Globus pallidus (tissue), 1 donor: ENCODE results near the gene PSMB11.
A peak's percentile ranks its signal among the peaks of the same experiment; 100 is the strongest.

ENCODE experiments used
- DNase-seq: peaks from one replicate; pipeline ENCODE4 v3.0.0-alpha.2; 2015; ENCODE audit warnings: low spot score

Gene PSMB11

DNA sequence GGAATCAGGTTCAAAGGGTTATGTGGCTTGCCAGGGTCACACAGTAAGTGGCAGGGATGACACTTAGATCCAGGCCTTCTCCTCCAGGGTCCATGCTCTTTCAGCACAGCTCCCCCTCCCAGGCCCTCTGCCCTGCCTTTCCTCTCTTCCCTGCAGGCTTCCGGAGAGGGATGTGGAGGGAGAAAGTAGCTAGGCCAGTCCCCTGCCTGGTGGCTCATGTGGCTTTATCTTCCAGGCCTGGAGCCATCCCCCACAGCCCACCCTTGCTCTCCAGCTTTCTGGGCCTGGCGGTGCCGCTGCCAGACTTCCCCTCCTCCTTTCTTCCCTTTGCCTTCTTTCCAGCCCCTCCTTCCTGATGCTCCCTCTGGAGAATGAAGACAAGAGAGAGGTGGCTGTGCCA is 1.7 kb downstream of the PSMB11 start:
- no peak for DNase-seq

DNA sequence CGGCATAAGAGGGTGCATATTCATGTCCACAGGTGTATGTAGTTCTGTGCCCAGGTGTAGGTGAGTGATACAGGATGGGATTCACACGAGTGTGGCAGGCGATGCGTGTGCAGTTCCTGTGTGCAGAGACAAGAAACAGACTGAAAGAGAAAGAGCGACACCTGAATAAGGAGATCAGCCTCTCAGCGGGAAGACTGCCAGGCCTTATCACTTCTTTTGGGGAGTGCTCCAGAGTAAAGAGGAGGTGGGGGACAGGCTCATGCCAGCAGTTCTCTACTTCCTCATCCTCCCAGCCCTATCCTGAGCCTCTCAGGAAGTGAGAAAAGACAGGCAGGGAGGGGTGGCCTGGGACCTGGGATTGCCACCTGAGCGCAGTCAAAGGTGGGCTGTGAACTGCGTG is 2.8 kb downstream of the PSMB11 start:
- no peak for DNase-seq

DNA sequence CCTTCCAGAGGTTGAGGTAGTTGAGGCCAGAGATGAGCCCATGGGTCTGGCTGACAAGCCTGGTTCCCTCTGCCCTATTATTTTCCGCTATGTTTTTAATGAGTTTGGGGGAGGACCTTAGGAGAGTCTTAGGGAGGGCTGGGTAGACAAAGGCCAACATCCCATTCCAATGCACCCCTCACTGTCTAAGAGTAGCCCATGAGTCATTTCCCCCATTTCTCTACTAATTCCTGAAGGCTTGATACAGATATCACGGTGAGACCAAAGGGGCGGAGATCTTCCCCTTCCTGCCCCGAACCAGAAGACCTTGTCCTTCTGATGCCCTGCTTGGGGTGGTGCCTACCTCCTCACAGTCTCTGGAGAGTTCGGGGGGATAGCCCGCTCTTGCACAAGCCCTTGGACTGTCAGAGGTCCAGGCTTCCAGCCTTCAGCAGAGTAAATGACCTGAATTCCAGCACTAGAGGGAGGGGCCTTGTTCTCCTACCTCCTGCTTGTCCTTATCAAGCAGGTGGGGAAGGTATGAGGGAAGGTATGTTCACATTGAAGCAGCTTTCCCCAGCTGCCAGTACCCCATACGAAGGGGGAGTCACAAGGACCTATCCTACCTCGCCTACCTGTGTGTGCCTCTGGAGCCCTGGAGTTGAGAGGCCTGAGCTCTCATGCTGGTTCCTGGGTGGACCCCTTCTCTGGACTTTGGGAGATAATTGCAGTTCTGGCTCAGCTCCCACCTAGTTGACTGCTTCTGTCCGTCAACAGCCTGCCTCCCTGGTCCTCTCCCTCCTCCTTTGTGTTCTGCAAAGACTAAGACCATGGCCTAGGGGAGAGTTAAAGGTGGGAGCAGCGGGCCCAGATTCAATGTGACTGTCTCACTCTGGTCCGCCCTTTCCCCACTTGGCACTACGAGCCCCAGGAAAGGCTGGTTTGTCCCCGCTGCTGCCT is 3.7 kb downstream of the PSMB11 start:
- no peak for DNase-seq

DNA sequence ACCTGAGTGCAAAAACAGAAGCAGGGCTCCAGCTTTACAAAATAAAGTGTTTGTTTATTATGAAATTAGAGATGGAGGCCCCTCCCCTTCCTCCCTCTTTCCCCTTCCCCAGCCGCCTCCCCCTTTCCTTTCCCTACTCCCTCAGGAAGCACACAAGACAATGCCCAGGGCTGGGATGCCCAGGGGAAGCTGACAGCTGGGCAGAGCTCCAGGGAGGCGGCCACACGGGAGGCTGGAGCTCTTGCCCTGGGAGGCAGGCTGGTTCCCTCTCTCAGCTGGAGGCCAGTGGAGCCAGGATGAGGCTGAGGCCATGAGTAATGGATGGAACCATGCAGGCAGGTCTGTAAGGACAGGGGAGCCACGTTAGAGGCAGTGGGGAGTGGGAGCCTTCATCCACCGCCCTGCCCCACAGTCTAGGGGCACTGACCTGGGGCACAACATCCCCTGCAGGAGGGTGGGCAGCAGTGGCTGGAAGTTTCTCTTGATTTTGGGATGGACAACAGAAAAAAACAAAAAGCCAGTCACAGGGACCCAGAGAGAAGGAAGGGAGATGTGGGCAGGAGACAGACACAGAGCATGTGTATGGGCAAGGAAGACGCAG is 5.1 kb downstream of the PSMB11 start:
- DNase-seq, result no peak

DNA sequence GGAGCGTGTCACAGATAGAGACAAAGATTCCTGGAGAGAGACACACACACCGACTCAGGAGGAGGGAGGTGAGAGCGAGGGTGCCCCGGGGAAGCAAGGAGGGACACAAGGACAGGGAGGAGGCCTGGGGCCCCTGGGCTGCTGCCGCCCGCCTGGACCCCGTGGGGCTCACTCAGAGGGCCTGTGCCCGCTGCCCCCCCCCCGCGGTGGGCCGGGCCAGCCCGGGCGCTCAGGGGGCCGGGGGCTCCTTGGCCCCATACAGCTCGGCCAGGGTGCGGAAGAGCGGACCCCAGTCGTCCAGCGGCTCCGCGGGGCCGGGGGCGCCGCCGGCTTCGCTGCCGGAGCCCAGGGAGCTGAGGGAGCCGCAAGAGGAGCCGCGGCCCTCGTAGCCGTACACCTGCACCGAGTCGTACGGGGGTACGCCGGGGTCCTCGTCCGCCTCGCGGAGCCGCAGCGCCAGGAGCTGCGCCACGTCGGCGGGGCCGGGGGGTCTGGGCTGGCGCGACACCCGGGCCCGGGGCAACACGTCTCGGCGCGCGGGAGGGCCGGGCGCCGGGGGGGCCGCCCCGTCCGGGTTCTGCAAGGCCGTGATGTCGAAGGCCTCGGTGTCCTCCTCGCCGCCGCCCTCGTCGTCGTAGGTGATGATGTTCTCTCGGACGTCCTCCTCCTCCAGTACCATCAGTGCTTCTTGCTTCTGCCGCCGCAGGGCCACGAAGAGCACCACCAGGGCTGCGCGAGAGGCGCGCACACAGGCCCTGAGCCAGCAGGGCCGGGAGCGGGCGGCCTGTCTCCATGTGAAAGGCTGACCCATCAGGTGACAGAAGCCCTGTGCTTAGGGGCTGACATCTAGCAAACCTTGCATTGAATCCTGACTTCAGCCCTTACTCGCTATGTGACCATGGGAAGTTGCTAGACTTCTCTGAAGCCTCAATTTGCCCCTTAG is 6.0 kb downstream of the PSMB11 start:
- no peak for DNase-seq

DNA sequence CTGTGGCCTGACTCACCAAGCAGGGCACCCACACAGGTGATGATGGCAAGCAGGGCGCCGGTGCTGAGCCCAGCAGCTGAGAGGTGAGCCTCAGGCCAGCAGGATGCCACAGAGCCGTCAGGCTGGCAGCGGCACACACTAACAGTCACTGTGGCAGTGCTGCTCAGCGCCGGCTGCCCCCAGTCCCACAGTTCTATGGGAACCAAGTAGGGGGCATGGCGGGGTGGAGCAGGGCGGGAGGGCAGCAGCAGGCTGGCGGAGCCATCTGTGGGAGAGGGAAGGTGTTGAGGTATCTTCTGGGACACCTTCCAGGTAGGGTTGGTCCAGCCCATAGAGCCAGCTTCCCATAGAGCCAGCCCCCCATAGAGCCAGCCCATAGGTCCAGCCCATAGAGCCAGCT is 7.0 kb downstream of the PSMB11 start:
- DNase-seq, result no peak

DNA sequence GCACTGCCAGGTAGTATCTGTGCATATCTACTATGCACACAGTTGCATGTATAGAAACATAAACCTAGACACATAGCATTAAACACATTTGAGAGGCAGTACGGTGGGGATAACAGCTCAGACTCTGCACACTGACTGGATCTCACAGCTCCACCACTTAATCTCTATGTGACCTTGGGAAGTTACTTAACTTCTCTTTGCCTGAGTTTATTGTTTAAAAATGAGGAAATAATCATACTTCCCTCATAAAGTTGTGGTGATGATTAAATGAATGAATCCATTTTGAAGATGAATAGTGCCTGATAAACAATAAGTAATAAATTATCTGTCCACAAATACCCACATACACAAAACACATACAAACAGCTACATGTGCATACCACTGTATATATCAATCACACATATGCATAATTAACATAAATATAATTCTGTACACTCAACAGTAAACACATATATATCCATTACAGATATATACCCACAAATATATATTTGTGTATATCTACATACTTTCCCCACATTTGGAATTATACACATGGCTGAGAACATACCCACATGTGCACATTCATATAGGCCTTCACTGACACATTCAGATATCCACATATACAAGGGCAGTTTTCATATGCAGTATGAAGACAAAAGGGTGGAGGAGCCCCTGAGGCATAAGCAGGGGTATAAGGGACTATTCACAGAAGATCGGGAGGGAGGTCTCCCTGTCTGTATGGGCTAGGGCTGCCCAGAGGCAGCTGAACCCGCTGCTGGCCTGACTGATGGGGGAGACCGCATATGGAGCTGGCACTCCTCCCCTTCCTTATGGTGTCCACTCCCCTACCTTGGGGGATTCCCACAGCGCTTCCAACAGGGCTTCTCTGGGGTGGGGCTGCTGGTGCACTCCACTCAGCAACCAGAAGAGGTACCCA is 9.4 kb downstream of the PSMB11 start:
- no peak for DNase-seq

DNA sequence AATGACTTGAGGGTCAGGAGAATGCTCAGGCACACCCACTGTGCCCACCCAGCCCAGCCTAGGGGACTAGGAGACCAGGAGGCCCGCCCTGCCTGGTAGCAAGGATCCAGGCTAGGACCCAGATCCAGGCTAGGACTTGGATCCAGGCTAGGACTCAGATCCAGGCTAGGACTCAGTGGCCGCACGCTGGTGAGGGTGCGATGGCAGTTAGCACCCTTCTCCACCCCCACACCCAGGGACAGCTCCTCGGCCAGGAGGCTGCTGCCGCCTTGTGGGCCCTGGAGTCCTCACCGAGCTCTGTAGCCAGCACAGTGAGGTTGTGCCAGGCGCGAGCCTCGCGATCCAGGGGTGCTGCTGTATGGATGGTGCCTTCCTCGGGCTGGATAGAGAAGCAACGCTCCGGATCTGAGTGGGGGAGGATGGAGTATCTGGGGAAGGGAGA is 10.2 kb downstream of the PSMB11 start:
- DNase-seq, result no peak

DNA sequence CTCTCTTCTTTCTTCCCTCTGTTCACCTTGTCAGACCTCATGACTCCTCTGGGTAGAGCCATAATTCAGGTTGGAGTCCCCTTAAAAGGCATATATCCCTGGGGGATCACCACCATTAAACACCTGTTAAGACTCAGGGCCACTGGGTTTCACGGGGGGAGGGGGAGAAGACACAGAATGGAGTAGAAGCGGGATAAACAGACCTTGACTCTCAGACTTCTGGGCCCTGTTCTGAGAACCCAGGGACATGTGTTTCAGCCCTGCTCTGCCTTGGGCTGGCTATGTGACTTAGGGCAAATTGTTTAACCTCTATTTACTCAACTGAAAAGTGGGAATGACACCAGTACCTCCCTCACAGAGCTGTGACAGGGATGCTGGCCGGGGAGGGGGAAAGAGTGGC is 10.7 kb downstream of the PSMB11 start:
- DNase-seq, result no peak

DNA sequence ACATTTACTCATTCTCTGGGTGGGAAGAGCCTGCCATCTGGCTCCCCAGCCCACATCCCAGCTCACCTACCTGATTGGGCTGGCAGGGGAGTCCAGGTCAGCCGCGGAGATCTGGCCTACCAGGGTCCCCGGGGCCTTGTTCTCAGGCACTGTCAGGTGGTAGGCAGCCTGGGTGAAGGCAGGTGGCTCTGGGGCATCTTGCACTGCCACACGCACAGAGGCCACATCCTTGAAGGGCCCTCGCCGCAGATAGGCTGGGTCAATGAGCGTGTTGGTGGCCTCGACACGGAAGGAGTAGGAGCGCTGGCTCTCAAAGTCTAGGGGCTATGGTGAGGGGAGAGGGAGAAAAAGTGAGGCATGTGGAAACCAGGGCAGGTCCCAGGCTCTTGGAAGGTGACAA is 11.4 kb downstream of the PSMB11 start:
- DNase-seq, result no peak

DNA sequence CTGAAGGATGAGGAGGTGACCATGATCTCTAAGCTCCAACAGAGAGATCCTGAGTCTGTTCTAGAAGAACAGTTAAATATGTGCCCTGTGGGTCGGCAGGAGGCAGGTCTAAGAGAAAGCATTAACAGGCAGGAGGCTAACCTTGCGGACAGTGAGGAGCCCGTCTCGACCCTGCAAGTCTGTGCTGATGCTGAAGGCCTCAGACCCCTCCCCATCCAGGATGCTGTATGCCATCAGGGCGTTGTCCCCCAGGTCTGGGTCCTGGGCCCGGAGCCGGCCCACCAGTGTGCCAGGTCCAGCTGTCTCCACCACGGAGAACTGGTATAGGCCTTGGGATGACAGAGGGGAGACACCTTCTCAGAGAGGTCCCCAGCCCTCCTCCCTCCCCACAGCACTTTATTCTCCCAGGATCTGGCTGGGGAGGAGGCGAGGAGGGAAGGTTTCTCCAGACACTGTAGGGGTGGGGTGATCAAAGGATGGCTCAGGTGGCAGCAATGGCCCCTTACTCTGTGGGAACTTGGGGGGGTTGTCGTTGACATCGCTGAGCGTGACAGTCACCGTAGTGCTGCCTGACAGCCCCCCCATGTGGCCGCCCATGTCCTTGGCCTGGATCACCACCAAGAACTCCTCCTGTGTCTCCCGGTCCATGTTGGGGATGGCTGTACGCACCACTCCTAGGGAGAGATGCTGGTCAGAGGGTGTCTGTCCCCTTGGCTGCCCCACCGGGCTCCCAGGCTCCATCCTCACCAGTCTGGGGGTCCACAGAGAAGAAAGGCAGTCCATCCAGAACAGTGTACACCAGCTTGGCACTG is 12.2 kb downstream of the PSMB11 start:
- no peak for DNase-seq

DNA sequence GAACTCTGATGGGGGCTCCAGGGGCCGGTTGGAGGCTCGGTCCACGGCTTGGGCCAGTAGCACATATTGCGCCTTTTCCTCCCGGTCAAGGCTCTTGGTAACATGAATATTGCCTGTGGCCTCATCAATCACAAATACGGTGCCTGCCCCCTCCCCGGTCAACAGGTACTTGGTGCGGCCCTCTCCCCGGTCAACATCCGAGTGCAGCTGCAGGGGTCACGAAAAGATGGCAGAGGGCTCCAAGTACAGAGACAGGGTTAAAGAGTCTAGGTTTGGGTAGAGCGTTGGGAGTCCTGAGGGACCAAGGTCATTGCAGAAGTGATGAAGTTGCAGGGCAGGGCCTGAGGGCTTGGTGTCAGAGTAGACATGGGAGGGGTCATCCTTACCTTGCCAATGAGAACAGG is 13.1 kb downstream of the PSMB11 start:
- no peak for DNase-seq

DNA sequence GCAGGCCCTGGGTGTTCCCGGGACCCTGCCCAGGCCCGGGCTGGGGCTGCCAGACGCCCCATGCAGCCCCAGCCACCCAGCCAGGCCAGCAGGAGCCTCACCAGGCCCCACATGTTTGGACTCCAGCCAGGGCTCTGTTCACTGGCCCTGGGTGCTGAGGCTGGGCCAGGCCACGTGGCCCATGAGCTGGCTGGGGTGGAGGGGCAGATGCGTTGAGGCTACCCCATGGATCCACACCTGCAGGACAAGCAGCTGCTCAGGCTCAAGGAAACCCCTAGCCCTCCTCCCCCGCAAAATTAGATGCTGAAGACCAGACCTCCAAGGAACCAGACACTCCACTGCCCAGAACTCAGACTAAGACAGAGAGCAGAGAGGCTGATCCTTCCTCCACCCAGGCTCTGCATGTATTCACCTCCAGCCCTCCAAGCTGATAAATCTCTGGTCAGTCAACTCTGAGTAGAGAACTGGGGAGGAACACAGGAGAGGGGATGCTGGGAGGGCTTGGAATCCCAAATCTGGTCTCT is 13.7 kb downstream of the PSMB11 start:
- peak; percentile 54 for DNase-seq

DNA sequence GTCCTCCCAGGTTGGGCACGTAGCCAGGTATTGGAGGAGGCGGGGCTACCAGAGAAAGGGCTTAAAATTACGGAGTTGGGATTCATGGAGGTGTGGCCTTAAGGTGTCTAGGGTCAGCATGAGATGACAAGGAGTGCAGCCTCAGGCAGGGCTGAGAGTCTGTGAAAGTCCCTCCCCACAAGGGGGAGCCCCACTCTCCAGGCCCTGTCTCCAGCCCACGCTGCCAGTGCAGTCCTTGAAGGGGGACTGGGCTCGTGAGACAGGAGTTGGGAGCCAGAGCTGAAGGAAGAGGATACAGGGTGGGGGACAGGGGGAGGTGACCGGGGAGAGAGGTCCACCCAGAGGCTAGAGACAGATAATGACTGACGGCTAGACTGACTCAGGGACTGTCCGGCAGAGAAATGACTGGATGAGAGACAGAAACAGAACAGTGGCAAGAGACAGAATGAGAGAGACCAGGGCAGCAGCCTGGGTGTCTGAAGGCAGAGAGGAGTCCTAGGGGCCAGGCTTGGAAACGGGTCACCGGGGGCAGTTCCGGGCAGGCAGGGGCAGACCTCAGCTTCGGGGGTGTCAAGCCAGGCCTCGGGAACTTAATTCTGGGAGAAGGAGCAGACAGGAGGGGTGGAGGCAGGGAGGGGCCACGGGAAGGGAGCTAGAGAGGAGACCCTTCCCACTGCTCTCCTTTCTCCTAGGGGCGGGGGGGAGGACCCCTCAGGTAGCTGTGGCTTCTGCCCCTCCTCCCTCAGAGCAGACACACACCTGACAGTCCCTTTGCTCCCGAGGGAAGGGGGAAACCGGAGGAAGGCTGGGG is 14.3 kb downstream of the PSMB11 start:
- DNase-seq, result peak; percentile 57

DNA sequence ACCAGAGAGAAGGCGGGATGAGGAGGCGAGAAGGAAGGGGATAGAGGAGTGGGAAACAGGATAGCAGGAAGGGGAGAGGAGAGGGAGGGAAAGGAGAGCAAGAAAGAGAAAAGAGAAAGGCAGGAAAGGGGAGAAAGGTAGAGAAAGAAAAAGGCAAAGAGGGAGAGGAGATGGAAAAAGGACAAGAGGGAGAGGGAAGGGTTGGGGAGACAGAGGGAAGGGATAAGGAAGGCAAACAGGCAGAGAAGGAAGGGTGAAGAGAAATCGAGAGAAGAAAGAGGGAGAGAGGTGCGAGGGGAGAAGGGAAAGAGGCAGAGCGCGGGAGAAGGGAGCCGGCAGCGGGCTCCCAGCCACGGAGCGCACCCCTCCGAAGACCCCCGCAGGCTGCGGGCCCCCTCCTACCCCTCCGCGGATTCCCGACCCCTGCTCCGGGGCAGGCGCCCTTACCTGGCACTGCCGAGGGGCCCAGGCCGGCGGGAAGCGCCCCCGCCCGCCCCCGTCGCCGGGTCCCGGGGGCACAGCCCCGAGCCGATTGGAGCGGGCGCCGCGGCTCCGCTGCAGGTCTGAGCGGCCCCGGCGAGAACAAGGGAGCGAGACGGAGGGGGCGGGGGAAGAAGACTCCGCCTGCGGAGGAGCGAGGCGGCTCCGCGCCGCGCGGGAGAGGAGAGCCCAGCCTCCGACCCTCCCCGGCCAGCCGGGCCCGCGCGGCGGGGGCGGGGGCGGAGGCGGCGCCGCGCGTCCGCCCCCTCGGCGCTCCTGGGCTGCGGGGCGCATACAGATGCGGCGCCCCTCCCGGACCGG is 15.1 kb downstream of the PSMB11 start, which contains the start of gene CDH24:
Gene CDH24, minus strand, starts transcription at position 565 of the 801 bp plus-strand sequence. CDS start 1,787 bp downstream, outside the sequence.
- peak; percentile 54 for DNase-seq

DNA sequence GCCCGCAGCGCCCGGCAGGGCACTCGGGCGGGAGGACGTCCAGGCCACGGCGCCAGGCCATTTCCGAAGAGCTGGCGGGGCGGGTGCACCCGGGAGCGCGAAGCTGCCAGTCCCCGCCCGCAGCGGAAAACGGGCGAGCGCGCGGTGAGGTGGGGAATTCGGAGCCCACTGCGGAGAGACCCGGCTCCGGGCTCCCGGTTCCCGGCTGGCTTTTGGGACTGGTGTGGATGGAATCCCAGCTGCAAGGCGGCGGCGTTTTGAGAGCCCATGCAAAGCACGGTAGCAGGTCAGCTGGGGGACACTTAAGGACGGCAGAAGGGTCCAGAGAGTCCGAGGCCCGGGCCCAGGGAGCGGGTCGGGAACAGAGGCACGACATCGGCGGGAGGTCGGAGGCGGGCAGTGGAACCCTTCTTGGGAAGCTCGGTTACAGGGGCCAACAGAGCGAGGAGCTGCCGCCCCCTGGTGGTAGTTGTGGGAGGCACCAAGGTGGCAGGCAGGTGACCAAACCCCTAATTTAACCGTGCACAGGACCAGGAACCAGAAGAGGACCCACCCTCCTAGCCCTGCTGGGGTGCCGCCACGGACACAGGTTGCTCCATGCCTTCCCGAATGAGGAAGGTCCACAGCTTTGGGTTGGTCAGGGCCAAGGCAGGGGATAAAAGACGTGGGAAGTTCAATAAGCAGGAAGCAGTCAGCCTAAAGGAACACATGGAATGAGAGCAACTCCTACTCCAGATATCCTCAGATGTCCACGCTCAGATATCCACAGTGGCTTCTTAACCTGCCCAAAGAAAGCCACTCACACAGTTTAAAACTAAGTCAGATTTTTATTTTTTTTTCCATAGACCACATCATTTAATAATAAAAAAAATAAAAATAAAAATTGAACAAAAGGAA is 16.0 kb downstream of the PSMB11 start:
- peak; percentile 77 for DNase-seq
